Measurements from ENCODE around the gene LMBRD2. TPM values are rescaled to one million over a fixed set of nuclear protein-coding genes. Genes with fewer than 3 reads are reported as not detected.

LMBRD2 gene
- total RNA-seq, 2 experiments from 2014 or later = 4.1 to 4.2 TPM

DNA sequence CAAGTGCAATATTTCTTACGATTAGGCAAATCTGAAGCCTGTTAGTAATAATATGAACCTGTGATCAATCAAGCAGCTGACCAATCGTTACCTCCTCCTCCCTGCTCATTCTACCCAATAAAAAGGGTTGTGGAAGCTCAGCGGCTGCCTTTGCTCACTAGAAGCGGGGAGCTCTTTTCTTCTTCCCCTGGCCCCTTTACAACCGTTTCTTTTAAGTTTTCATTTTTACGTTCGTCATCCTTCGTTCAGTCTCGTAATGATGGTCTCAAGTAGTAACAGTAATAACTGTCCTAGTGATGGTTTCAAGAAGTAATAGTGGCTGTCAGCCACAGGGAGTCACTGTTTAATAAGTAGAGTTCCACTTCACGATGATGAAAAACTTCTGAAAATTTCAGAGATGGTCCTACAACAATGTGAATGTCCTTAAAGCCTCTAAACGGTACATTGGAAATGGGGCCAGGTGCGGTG lies 91.2 kb downstream of the LMBRD2 start:
- no peak overlapping the region for H3K27ac ChIP-seq (ENCODE audit: low read depth in 1 of 2, low read length in 2 of 2)
- ATAC-seq (ENCODE audit: poor library complexity) (no peak), DNase-seq (no peak)
- Mint-ChIP-seq H3K27me3 (peaks cover 16% of the 10 kb centered on the region), H3K4me3 (no peak overlapping the region), H3K36me3 (ENCODE audit: low read depth) (no peaks in the 10 kb centered on the region), H3K9me3 (no peaks in the 10 kb centered on the region), H3K4me1 (ENCODE audit: low read depth) (peaks cover 13% of the 10 kb centered on the region), H3K27ac (no peak overlapping the region)
- intact Hi-C loops (cut with DNase I, micrococcal nuclease) = no loop called here
- ChIA-PET POLR2A (no interaction called here), CTCF (no interaction called here)
- no peaks in the 10 kb centered on the region for H3K9me3 ChIP-seq (ENCODE audit: control insufficient read depth in 1 of 2, insufficient read depth in 1 of 2, low read length in 2 of 2)
- no peak overlapping the region for H3K4me3 ChIP-seq (ENCODE audit: low read length)
- no peaks in the 10 kb centered on the region for H3K4me1 ChIP-seq (ENCODE audit: insufficient read depth, low read length)
- TF ChIP-seq, protein P1, sequence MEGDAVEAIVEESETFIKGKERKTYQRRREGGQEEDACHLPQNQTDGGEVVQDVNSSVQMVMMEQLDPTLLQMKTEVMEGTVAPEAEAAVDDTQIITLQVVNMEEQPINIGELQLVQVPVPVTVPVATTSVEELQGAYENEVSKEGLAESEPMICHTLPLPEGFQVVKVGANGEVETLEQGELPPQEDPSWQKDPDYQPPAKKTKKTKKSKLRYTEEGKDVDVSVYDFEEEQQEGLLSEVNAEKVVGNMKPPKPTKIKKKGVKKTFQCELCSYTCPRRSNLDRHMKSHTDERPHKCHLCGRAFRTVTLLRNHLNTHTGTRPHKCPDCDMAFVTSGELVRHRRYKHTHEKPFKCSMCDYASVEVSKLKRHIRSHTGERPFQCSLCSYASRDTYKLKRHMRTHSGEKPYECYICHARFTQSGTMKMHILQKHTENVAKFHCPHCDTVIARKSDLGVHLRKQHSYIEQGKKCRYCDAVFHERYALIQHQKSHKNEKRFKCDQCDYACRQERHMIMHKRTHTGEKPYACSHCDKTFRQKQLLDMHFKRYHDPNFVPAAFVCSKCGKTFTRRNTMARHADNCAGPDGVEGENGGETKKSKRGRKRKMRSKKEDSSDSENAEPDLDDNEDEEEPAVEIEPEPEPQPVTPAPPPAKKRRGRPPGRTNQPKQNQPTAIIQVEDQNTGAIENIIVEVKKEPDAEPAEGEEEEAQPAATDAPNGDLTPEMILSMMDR (IDR thresholded peaks at IDR 0.05) = no peak
- H3K27me3 ChIP-seq (ENCODE audit: control insufficient read depth in 1 of 2, insufficient read depth in 2 of 2, low read length in 2 of 2) = peaks cover 0 to 10% of the 10 kb centered on the region in 2 experiments
- no peaks in the 10 kb centered on the region for H3K36me3 ChIP-seq (ENCODE audit: insufficient read depth, low read length)

DNA sequence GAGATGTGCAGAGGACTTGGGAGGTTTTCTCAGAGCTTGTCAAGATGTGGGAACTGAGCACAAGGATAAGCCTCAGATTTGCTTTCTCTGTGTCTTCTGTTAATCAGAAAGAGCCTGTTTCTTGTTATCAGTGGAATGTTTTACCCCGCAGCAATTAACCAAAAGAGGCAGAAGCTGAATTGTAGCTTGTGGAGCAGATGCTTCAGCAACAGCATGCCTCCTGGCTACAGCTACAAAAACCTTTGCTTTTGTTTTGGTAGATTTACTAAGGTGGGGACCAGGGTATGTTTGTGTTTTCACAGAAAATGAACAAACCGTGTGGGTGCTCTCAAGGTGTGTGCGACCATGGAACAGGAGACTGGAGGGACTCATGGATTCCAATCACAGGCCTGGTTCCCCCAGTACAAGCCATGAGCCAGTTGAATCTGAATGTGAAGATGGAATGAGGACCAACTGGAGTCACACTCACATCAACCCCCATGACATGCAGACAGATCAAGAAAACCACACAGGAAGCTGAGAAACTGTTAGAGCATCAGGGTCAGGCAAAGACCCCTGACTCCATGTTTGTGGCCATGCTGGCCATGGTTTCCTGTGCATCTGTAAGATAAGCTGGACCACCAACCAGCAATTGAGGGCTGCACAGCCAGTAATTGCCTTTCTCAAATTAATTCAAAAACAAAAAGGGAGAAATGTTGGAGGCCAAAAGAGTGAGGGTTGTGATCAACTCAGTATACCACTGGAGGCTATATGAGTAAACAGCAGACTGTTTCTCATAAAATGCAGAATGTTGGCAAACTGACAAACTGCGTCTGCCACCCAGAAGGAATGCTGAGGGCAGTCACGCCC lies 91.9 kb downstream of the LMBRD2 start:
- ChIA-PET CTCF (no interaction called here), POLR2A (no interaction called here)
- Mint-ChIP-seq H3K4me1 (ENCODE audit: low read depth) (peaks cover 13% of the 10 kb centered on the region), H3K9me3 (no peaks in the 10 kb centered on the region), H3K4me3 (no peak overlapping the region), H3K27me3 (peaks cover 10% of the 10 kb centered on the region), H3K27ac (no peak overlapping the region), H3K36me3 (ENCODE audit: low read depth) (no peaks in the 10 kb centered on the region)
- DNase-seq (no peak), ATAC-seq (ENCODE audit: poor library complexity) (no peak)
- H3K27ac ChIP-seq (ENCODE audit: low read depth in 1 of 2, low read length in 2 of 2) = no peak overlapping the region
- intact Hi-C loops (cut with DNase I, micrococcal nuclease) = no loop called here
- H3K36me3 ChIP-seq (ENCODE audit: insufficient read depth, low read length) = no peaks in the 10 kb centered on the region
- H3K27me3 ChIP-seq (ENCODE audit: control insufficient read depth in 1 of 2, insufficient read depth in 2 of 2, low read length in 2 of 2) = peaks cover 0 to 6% of the 10 kb centered on the region in 2 experiments
- H3K9me3 ChIP-seq (ENCODE audit: control insufficient read depth in 1 of 2, insufficient read depth in 1 of 2, low read length in 2 of 2) = no peaks in the 10 kb centered on the region
- no peaks in the 10 kb centered on the region for H3K4me1 ChIP-seq (ENCODE audit: insufficient read depth, low read length)
- TF ChIP-seq, protein P1 (IDR thresholded peaks at IDR 0.05) = no peak
- H3K4me3 ChIP-seq (ENCODE audit: low read length) = no peak overlapping the region

DNA sequence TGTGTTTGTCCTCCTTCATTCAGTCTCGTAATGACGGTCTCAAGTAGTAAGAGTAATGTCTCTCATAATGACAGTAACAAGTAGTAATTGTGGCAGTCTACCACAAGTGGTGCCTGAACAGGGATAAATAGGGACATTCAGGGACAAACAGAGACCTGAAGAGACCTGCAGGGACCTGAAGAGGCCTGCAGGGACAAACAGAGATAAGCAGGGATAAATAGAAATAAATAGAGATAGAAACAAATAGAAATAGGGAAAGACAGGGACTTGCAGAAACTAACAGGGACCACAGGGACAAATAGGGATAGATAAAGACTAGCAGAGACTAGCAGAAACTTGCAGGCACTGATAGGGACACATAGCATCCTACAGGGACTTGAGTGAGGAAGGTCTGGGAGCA lies 92.9 kb downstream of the LMBRD2 start:
- H3K27me3 Mint-ChIP-seq = peaks cover 4% of the 10 kb centered on the region
- peaks cover 13% of the 10 kb centered on the region for H3K4me1 Mint-ChIP-seq (ENCODE audit: low read depth)
- no peaks in the 10 kb centered on the region for H3K36me3 Mint-ChIP-seq (ENCODE audit: low read depth)
- ChIA-PET CTCF (no interaction called here), POLR2A (no interaction called here)
- TF ChIP-seq, protein P1 (IDR thresholded peaks at IDR 0.05) = no peak
- intact Hi-C loops (cut with DNase I, micrococcal nuclease) = no loop called here
- H3K4me3 Mint-ChIP-seq = no peak overlapping the region
- no peaks in the 10 kb centered on the region for H3K4me1 ChIP-seq (ENCODE audit: insufficient read depth, low read length)
- H3K4me3 ChIP-seq (ENCODE audit: low read length) = no peak overlapping the region
- no peaks in the 10 kb centered on the region for H3K27me3 ChIP-seq (ENCODE audit: control insufficient read depth in 1 of 2, insufficient read depth in 2 of 2, low read length in 2 of 2)
- H3K9me3 Mint-ChIP-seq = no peaks in the 10 kb centered on the region
- ATAC-seq (ENCODE audit: poor library complexity) = no peak
- H3K36me3 ChIP-seq (ENCODE audit: insufficient read depth, low read length) = no peaks in the 10 kb centered on the region
- DNase-seq = no peak
- no peak overlapping the region for H3K27ac Mint-ChIP-seq
- no peak overlapping the region for H3K27ac ChIP-seq (ENCODE audit: low read depth in 1 of 2, low read length in 2 of 2)
- H3K9me3 ChIP-seq (ENCODE audit: control insufficient read depth in 1 of 2, insufficient read depth in 1 of 2, low read length in 2 of 2) = no peaks in the 10 kb centered on the region

Measured in CD4-positive, alpha-beta T cell (primary cell).